Prostate gland (tissue), 2 donors: Measurements from ENCODE around the gene WARS2.

Experiments used
- CTCF ChIP-seq, 4 experiments: fragments of 200-600 bp in 2 of 4; fragments of 450-650 bp in 2 of 4; sonication (generic) in 2 of 4; IDR thresholded peaks; 1 replicate in 3 of 4; 2 replicates in 1 of 4; pipeline ENCODE4 v1.5.1; 2016 to 2019; ENCODE audit warnings: antibody characterized with exemption in 4 of 4, mild to moderate bottlenecking in 2 of 4, moderate library complexity in 2 of 4
- POLR2A ChIP-seq: fragments of 450-650 bp; IDR thresholded peaks from one replicate; pipeline ENCODE4 v1.6.1; 2016; ENCODE audit warnings: antibody characterized with exemption, mild to moderate bottlenecking
- POLR2AphosphoS5 ChIP-seq: sonication (generic); formaldehyde crosslinking; IDR thresholded peaks from one replicate; pipeline ENCODE4 v1.6.1; 2017; ENCODE audit warnings: antibody characterized with exemption

GRCh38 chr1:119179051-119179450 lies 38.6 kb upstream of the WARS2 start:
- TF ChIP-seq POLR2A (no peak), CTCF (IDR thresholded peaks at IDR 0.05) (no peak), POLR2AphosphoS5 (no peak)
